GM23338 (cell line): Measurements from ENCODE around the gene TMEM94. TPM values are rescaled to one million over a fixed set of nuclear protein-coding genes. Genes with fewer than 3 reads are reported as not detected.

Source experiments
- ATAC-seq: fragments of 200-7000 bp; cut with Tn5 transposase; 3 replicates; pipeline ENCODE4 v1.9.1; 2020
- DNase-seq: peaks from one replicate; pipeline ENCODE4 v3.0.0-alpha.2; 2015; ENCODE audit warnings: low spot score
- H2AFZ ChIP-seq: fragments of 200-600 bp; sonication (generic); 2 replicates; pipeline ENCODE4 v1.8.0; 2016; ENCODE audit warnings: antibody characterized with exemption, mild to moderate bottlenecking, moderate library complexity
- H3F3A ChIP-seq: fragments of 200-600 bp; sonication (generic); replicated peaks from 2 replicates; pipeline ENCODE4 v1.8.0; 2017; ENCODE audit warnings: antibody characterized with exemption, mixed run types, low read depth
- H3K27ac ChIP-seq: fragments of 200-600 bp; sonication (generic); 2 replicates; pipeline ENCODE4 v1.6.1; 2016; ENCODE audit warnings: low read depth
- H3K27me3 ChIP-seq: fragments of 200-600 bp; sonication (generic); 2 replicates; pipeline ENCODE4 v1.8.0; 2016; ENCODE audit warnings: mild to moderate bottlenecking, mixed run types, moderate library complexity; ENCODE audit not compliant: insufficient read depth
- H3K36me3 ChIP-seq: fragments of 200-600 bp; sonication (generic); 2 replicates; pipeline ENCODE4 v1.8.0; 2016; ENCODE audit warnings: mild to moderate bottlenecking; ENCODE audit not compliant: insufficient read depth
- H3K4me1 ChIP-seq: fragments of 200-600 bp; sonication (generic); 2 replicates; pipeline ENCODE4 v1.8.0; 2016; ENCODE audit warnings: mild to moderate bottlenecking, moderate library complexity; ENCODE audit not compliant: insufficient read depth
- H3K4me2 ChIP-seq: fragments of 200-600 bp; sonication (generic); 2 replicates; pipeline ENCODE4 v1.7.1; 2017; ENCODE audit warnings: mixed run types
- H3K4me3 ChIP-seq: fragments of 200-600 bp; sonication (generic); 2 replicates; pipeline ENCODE4 v1.6.1; 2016; ENCODE audit warnings: mixed run types
- H3K79me2 ChIP-seq: fragments of 200-600 bp; sonication (generic); replicated peaks from 2 replicates; pipeline ENCODE4 v1.8.0; 2017; ENCODE audit warnings: mild to moderate bottlenecking; ENCODE audit not compliant: insufficient read depth
- H3K9me2 ChIP-seq: fragments of 200-600 bp; sonication (generic); 2 replicates; pipeline ENCODE4 v1.8.0; 2017; ENCODE audit not compliant: insufficient read depth
- H4K20me1 ChIP-seq: fragments of 200-600 bp; sonication (generic); replicated peaks from 2 replicates; pipeline ENCODE4 v1.8.0; 2017; ENCODE audit warnings: mild to moderate bottlenecking; ENCODE audit not compliant: insufficient read depth
- H3K27ac Mint-ChIP-seq: 2 replicates; pipeline ENCODE4 v1.8.0; 2020; ENCODE audit warnings: inconsistent platforms, mild to moderate bottlenecking, moderate library complexity, mixed read lengths
- H3K27me3 Mint-ChIP-seq: 3 replicates; pipeline ENCODE4 v1.8.0; 2022; ENCODE audit warnings: low read depth, mild to moderate bottlenecking, moderate library complexity, mixed read lengths, inconsistent platforms; ENCODE audit not compliant: insufficient read depth, poor library complexity
- H3K36me3 Mint-ChIP-seq: 3 replicates; pipeline ENCODE4 v1.8.0; 2021; ENCODE audit warnings: low read depth, mild to moderate bottlenecking, inconsistent platforms, moderate library complexity, mixed read lengths
- H3K4me1 Mint-ChIP-seq: 3 replicates; pipeline ENCODE4 v1.8.0; 2020; ENCODE audit warnings: mild to moderate bottlenecking, inconsistent platforms, mixed read lengths
- H3K4me3 Mint-ChIP-seq: 3 replicates; pipeline ENCODE4 v1.8.0; 2021; ENCODE audit warnings: moderate library complexity, mild to moderate bottlenecking, inconsistent platforms, mixed read lengths
- H3K9me3 Mint-ChIP-seq: 3 replicates; pipeline ENCODE4 v1.8.0; 2020; ENCODE audit warnings: moderate library complexity, mild to moderate bottlenecking, inconsistent platforms, mixed read lengths
- CREB1 ChIP-seq: fragments of 250-450 bp; sonication (Bioruptor Pico); IDR thresholded peaks from 2 replicates; pipeline ENCODE4 v1.5.0; 2020; ENCODE audit warnings: low read depth, mild to moderate bottlenecking, moderate library complexity
- CTCF ChIP-seq, 2 experiments: fragments of 200-600 bp in 1 of 2; sonication (generic) in 1 of 2; conservative IDR thresholded peaks; 2 replicates each; pipeline versions ENCODE4 v1.5.1 to v1.6.1; 2016 to 2017; ENCODE audit warnings: antibody characterized with exemption in 2 of 2, low read depth in 2 of 2, mild to moderate bottlenecking in 2 of 2, moderate library complexity in 1 of 2
- ETS1 ChIP-seq: IDR thresholded peaks from 2 replicates; pipeline ENCODE4 v1.6.1; 2016; ENCODE audit warnings: antibody characterized with exemption
- EZH2 ChIP-seq: fragments of 200-600 bp; sonication (generic); IDR thresholded peaks from one replicate; pipeline ENCODE4 v1.8.0; 2017; ENCODE audit warnings: antibody characterized with exemption, mild to moderate bottlenecking, low read depth; ENCODE audit not compliant: unreplicated experiment
- EZH2phosphoT487 ChIP-seq: fragments of 200-600 bp; sonication (generic); IDR thresholded peaks from one replicate; pipeline ENCODE4 v1.8.1; 2018; ENCODE audit warnings: antibody characterized with exemption; ENCODE audit not compliant: unreplicated experiment
- JUNB ChIP-seq: IDR thresholded peaks from one replicate; pipeline ENCODE4 v1.6.1; 2016; ENCODE audit warnings: antibody characterized with exemption; ENCODE audit not compliant: unreplicated experiment
- NANOG ChIP-seq: IDR thresholded peaks from 2 replicates; pipeline ENCODE4 v1.6.1; 2016; ENCODE audit warnings: antibody characterized with exemption, borderline replicate concordance
- POLR2AphosphoS5 ChIP-seq: IDR thresholded peaks from 2 replicates; pipeline ENCODE4 v1.6.1; 2016; ENCODE audit warnings: antibody characterized with exemption, low read depth
- REST ChIP-seq: IDR thresholded peaks from one replicate; pipeline ENCODE4 v1.6.1; 2018; ENCODE audit warnings: antibody characterized with exemption; ENCODE audit not compliant: unreplicated experiment
- STAT1 ChIP-seq: IDR thresholded peaks from one replicate; pipeline ENCODE4 v1.6.1; 2016; ENCODE audit warnings: antibody characterized with exemption; ENCODE audit not compliant: unreplicated experiment
- ZNF114 ChIP-seq: fragments of 250-450 bp; sonication (Bioruptor Pico); IDR thresholded peaks from 2 replicates; pipeline ENCODE4 v1.5.0; 2020; ENCODE audit warnings: mild to moderate bottlenecking, moderate library complexity
- ZNF331 ChIP-seq: fragments of 250-450 bp; sonication (Bioruptor Pico); IDR thresholded peaks from 2 replicates; pipeline ENCODE4 v1.5.0; 2020; ENCODE audit warnings: low read depth, mild to moderate bottlenecking, moderate library complexity
- ZNF462 ChIP-seq: fragments of 250-450 bp; sonication (Bioruptor Pico); IDR thresholded peaks from 2 replicates; pipeline ENCODE4 v1.5.0; 2020; ENCODE audit warnings: mild to moderate bottlenecking, moderate library complexity
- polyA plus RNA-seq: library from polyadenylated mRNA; unstranded; fragments of >200 nt; fragmentation: Nextera tagmentation; extraction: Ambion mirVana; gene quantifications from 2 replicates; pipeline ENCODE4 v1.2.1, GENCODE V29; 2016
- total RNA-seq: library from RNA; depleted of rRNA; stranded (reverse); fragments of >200 nt; shearing (Covaris generic); gene quantifications from 2 replicates; pipeline ENCODE4 v1.2.3, GENCODE V29; 2014

The TMEM94 gene
- total and polyA plus RNA-seq, 2 experiments from 2014 or later: 24.0 to 66.0 TPM

GRCh38 chr17:75407655-75408352 is 48.6 kb upstream of the TMEM94 start:
- H3K4me1 Mint-ChIP-seq: peaks cover 26% of the 10 kb centered on the region
- TF ChIP-seq POLR2AphosphoS5 (no peak), ZNF114 (CRISPR knock-in tag) (no peak), EZH2phosphoT487 (no peak), ZNF331 (CRISPR knock-in tag) (no peak), CTCF (conservative IDR thresholded peaks at IDR 0.05; ENCODE audit: low read depth in 2 of 2) (no peak; a peak in 1 of 4 replicates), ETS1 (no peak), REST (no peak), CREB1 (CRISPR knock-in tag) (no peak), EZH2 (no peak), JUNB (no peak), STAT1 (no peak), NANOG (no peak), ZNF462 (CRISPR knock-in tag) (no peak)
- Histone ChIP-seq H3K9me2 (no peaks in the 10 kb centered on the region), H3K27ac (no peak overlapping the region), H3K4me1 (peaks cover 5% of the 10 kb centered on the region; the same call in 1 of the 2 replicates), H4K20me1 (peaks cover 14% of the 10 kb centered on the region), H3K4me3 (no peak overlapping the region), H3K27me3 (no peaks in the 10 kb centered on the region), H3K36me3 (no peaks in the 10 kb centered on the region), H3F3A (peaks cover 9% of the 10 kb centered on the region; the same call in 1 of the 2 replicates), H3K79me2 (peaks cover 24% of the 10 kb centered on the region), H2AFZ (no peak overlapping the region; the same call in 1 of the 2 replicates), H3K4me2 (no peak overlapping the region)
- ATAC-seq (no peak), DNase-seq (no peak)
- H3K27me3 Mint-ChIP-seq: peaks cover 6% of the 10 kb centered on the region
- H3K9me3 Mint-ChIP-seq: no peaks in the 10 kb centered on the region; the same call in 2 of the 3 replicates
- H3K36me3 Mint-ChIP-seq: no peaks in the 10 kb centered on the region
- no peak overlapping the region; the same call in 2 of the 3 replicates for H3K4me3 Mint-ChIP-seq
- no peak overlapping the region for H3K27ac Mint-ChIP-seq
